Measurements from ENCODE around the gene DDX24.

DDX24 gene

GRCh38 chr14:94036313-94037167 is 44.5 kb downstream of the DDX24 start:
- peak in 35 of 51 donors; percentile 11 to 75 (median 38) for DNase-seq

GRCh38 chr14:94034886-94035285 is 46.1 kb downstream of the DDX24 start:
- no peak for DNase-seq

- no peak for DNase-seq
Measured at GRCh38 chr14:94031883-94032279, 49.1 kb downstream of the DDX24 start.

- DNase-seq: no peak
Measured at GRCh38 chr14:94031161-94031882, 49.7 kb downstream of the DDX24 start.

GRCh38 chr14:94030571-94030970 is 50.4 kb downstream of the DDX24 start:
- DNase-seq: no peak

GRCh38 chr14:94029671-94030203 is 51.3 kb downstream of the DDX24 start:
- no peak for DNase-seq

GRCh38 chr14:94029265-94029664 is 51.7 kb downstream of the DDX24 start:
- no peak for DNase-seq

- DNase-seq: no peak
Measured at GRCh38 chr14:94028450-94028826, 52.6 kb downstream of the DDX24 start.

- DNase-seq: no peak
Measured at GRCh38 chr14:94027566-94028449, 53.2 kb downstream of the DDX24 start.

- no peak for DNase-seq
Measured at GRCh38 chr14:94026889-94027469, 54.0 kb downstream of the DDX24 start.

GRCh38 chr14:94026173-94026888 is 54.7 kb downstream of the DDX24 start, which contains the start of gene OTUB2:
TSS of gene OTUB2 (plus strand) at chr14:94026340. CDS start at chr14:94026538, 198 bp downstream.
- DNase-seq: peak; percentile 55 to 98 (median 92)

GRCh38 chr14:94025720-94026119 is 55.3 kb downstream of the DDX24 start:
- no peak for DNase-seq

- DNase-seq: no peak
Measured at GRCh38 chr14:94024549-94024948, 56.5 kb downstream of the DDX24 start.

GRCh38 chr14:94022532-94023411 is 58.2 kb downstream of the DDX24 start:
- DNase-seq: no peak

- no peak for DNase-seq
Measured at GRCh38 chr14:94021416-94022157, 59.4 kb downstream of the DDX24 start.

- no peak for DNase-seq
Measured at GRCh38 chr14:94021001-94021400, 60.0 kb downstream of the DDX24 start.

GRCh38 chr14:94020267-94020666 is 60.7 kb downstream of the DDX24 start:
- no peak for DNase-seq

GRCh38 chr14:94019329-94019728 is 61.7 kb downstream of the DDX24 start:
- DNase-seq: no peak

GRCh38 chr14:94018308-94018707 is 62.7 kb downstream of the DDX24 start:
- no peak for DNase-seq

Measured in hypothalamus (tissue), 51 donors.